GM19099 (cell line): ENCODE data around the gene PANK4.

Source experiments
- POLR2A ChIP-seq: IDR thresholded peaks from 3 replicates; pipeline ENCODE4 v1.6.1; 2011; ENCODE audit warnings: low read depth; ENCODE audit not compliant: insufficient read length; ENCODE audit errors: extremely low read depth

Gene PANK4

GRCh38 chr1:2474933-2475371 lies 51.4 kb downstream of the PANK4 start:
- TF ChIP-seq POLR2A: no peak

- TF ChIP-seq POLR2A: no peak
Observed at GRCh38 chr1:2474104-2474844, 52.1 kb downstream of the PANK4 start.

- TF ChIP-seq POLR2A: no peak
Observed at GRCh38 chr1:2473198-2473597, 53.2 kb downstream of the PANK4 start.

GRCh38 chr1:2472561-2473177 lies 53.7 kb downstream of the PANK4 start:
- TF ChIP-seq POLR2A: no peak

GRCh38 chr1:2472109-2472508 lies 54.3 kb downstream of the PANK4 start:
- TF ChIP-seq POLR2A: no peak

GRCh38 chr1:2471587-2472001 lies 54.8 kb downstream of the PANK4 start:
- TF ChIP-seq POLR2A: no peak

- no peak for TF ChIP-seq POLR2A
Observed at GRCh38 chr1:2471159-2471471, 55.3 kb downstream of the PANK4 start.

GRCh38 chr1:2470290-2471158 lies 55.9 kb downstream of the PANK4 start:
- no peak for TF ChIP-seq POLR2A

- TF ChIP-seq POLR2A: no peak
Observed at GRCh38 chr1:2469103-2469940, 57.1 kb downstream of the PANK4 start.

GRCh38 chr1:2468540-2468939 lies 57.9 kb downstream of the PANK4 start:
- TF ChIP-seq POLR2A: no peak

- no peak for TF ChIP-seq POLR2A
Observed at GRCh38 chr1:2468041-2468472, 58.3 kb downstream of the PANK4 start.

GRCh38 chr1:2466958-2467554 lies 59.3 kb downstream of the PANK4 start:
- no peak for TF ChIP-seq POLR2A

- no peak for TF ChIP-seq POLR2A
Observed at GRCh38 chr1:2466270-2466665, 60.1 kb downstream of the PANK4 start.
